Stimulated activated effector memory CD8-positive, alpha-beta T cell treated with anti-CD3 and anti-CD28 coated beads, Interleukin-12 subunit alpha, Interleukin-12 subunit beta, amount 100 ng/mL, for 72 hours (primary cell): Measurements from ENCODE around the gene HPSE2.
A peak's percentile ranks its signal among the peaks of the same experiment; 100 is the strongest.

Experiments
- ATAC-seq: fragments of 150-1000 bp; cut with Tn5 transposase; 2 replicates; pipeline ENCODE4 v1.10.0; 2021
- DNase-seq, 2 donors: peaks; one replicate each; pipeline ENCODE4 v3.0.0; 2021 to 2022; ENCODE audit warnings: low spot score in 2 of 2
- H3K27ac Mint-ChIP-seq: one replicate; pipeline ENCODE4 v1.8.0; 2022; ENCODE audit warnings: mild to moderate bottlenecking, mixed read lengths
- H3K36me3 Mint-ChIP-seq: one replicate; pipeline ENCODE4 v1.8.0; 2022; ENCODE audit warnings: mild to moderate bottlenecking, mixed read lengths
- H3K4me1 Mint-ChIP-seq: one replicate; pipeline ENCODE4 v1.8.0; 2022; ENCODE audit warnings: mixed read lengths
- H3K4me3 Mint-ChIP-seq: one replicate; pipeline ENCODE4 v1.8.0; 2022; ENCODE audit warnings: mild to moderate bottlenecking, mixed read lengths
- H3K9me3 Mint-ChIP-seq: one replicate; pipeline ENCODE4 v1.8.0; 2022; ENCODE audit warnings: mixed read lengths

HPSE2 gene

GRCh38 chr10:98417973-98418664 lies 817.5 kb downstream of the HPSE2 start:
- no peaks in the 10 kb centered on the region for H3K9me3 Mint-ChIP-seq

DNA sequence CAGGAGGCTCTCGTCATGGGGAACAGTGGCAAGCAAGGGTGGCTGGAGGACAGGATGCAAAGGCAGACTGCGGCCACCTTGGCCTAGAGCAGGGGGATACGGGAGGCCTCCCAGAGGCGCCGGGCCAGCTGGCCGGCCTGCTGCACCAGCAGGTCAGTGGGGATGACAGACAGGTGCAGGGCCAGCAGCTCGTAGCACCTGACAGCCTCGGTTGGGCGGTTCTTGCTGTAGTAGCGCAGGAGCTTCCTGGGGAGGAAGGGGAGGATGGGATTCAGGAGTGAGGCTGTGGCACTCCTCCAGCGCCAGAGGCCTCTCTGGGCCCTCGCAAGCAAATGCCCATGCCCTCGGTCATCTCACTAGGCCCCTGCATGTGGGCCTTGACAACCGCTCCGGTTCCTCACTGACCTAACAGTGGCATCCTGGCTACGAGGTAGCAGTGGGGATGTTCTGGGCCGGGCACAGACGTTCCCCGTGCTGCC lies 818.1 kb downstream of the HPSE2 start:
- DNase-seq (no peak), ATAC-seq (no peak)
- Mint-ChIP-seq H3K9me3 (no peaks in the 10 kb centered on the region), H3K27ac (peak overlapping the region; percentile 84), H3K4me3 (no peak overlapping the region), H3K36me3 (peaks cover 28% of the 10 kb centered on the region), H3K4me1 (peaks cover 18% of the 10 kb centered on the region)

More at GRCh38 chr10:98417973-98418664, 817.5 kb downstream of the HPSE2 start:
- H3K4me1 Mint-ChIP-seq: peaks cover 18% of the 10 kb centered on the region
- no peak for DNase-seq
- no peak overlapping the region for H3K4me3 Mint-ChIP-seq
- ATAC-seq: no peak
- H3K36me3 Mint-ChIP-seq: peaks cover 34% of the 10 kb centered on the region
- H3K27ac Mint-ChIP-seq: peak overlapping the region; percentile 56

DNA sequence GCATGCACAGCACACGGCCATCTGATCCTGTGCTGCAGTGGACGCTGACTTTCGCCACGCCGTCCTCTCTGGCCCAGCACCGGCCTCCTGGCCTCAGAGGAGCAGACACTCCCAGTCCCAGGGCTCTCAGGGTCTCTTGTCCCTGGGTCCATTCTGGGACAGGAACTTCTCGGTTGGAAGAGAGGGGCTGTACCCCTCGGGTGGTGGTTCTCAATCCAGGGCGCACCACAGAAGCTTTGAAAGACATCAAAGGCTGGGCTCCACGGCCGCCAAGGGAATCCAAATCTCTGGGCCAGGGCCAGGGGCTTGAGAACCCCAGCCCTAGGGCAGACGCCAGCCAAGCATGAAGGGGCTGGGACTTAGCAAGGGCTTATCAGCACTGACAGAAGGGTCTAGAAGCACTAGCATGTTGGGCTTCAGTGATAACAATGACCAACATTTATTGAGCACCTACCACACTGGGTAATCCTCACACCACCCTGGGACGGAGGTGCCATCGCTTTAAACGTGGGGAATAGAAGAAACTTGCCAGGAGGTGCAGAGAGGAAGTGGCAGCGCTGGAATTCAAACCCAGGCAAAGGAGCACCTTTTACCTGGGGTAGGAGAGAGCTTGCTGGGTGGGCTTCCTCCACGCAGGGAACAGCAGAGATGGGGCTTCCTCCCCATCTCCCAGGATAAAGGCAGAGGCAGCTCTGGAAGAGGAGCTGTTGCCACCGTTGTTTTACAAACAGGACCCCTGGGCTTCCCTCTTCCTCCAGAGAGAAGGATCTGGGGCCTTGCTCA lies 818.9 kb downstream of the HPSE2 start:
- ATAC-seq: no peak
- H3K27ac Mint-ChIP-seq: peak overlapping the region; percentile 84
- no peaks in the 10 kb centered on the region for H3K9me3 Mint-ChIP-seq
- H3K4me1 Mint-ChIP-seq: peaks cover 18% of the 10 kb centered on the region
- H3K36me3 Mint-ChIP-seq: peaks cover 25% of the 10 kb centered on the region
- no peak for DNase-seq
- no peak overlapping the region for H3K4me3 Mint-ChIP-seq

DNA sequence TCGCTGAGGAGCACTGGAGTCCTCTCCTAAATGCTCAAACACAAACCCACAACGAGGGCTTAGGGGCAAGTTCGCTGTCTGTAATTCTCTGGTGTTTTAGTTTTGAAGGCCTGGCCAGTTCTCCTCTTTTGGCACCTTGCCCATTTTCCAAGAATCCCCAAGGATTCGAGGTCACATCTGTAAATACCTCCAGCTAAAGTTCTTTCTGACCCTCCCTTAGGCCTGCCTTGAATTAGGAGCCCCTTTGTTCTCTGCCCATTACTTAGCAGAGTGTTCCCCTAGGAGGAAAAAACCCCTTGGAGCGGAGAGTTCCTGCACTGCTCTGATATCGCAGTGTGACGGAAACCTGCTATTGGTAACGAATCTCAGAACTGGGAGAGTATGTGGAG lies 819.9 kb downstream of the HPSE2 start:
- Mint-ChIP-seq H3K27ac (peak overlapping the region; percentile 98), H3K4me3 (no peak overlapping the region)

DNA sequence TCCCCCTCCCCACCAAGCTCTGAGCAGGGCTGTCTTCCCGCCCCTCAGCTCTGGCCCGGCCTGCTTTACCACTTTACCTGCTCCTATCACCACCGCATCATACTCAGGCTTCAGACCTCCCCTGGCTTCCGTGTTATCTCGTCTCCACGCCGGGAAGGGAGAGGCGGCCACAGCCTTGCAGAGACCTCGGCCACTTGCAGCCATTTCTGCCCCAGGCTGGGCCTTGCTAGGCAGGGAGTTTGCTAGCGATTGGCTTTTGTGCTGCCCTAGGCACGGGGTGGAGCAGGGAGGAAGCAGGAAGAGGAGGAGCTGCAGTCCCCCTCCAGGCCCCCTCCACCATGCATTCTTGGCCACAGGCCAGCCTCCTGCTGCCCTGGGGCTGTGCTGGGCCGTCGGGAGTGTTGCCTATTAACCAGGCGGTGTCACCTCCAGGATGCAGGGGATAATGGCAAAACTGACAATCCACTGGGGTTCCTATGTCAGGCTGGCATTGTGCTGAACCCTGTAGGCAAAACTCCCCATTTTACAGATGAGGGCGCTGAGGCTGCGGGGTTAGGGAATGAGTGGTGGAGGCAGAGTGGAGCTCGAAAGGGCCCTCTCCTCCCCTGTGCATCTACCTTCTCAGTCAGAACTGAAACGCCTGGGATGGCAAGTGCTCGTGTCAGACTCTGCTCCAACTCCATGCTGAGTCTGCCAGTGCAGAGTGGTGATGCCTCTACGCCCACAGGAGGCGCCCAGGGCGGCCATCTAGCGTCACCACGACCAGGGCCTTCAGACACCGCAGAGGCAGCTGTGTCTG lies 820.5 kb downstream of the HPSE2 start, which contains the start of gene PYROXD2:
Gene PYROXD2, minus strand, starts transcription at position 251 of the 799 bp plus-strand sequence. Its CDS starts 47 bp downstream, at position 204.
- Mint-ChIP-seq H3K4me3 (peak within 1 kb of the TSS; percentile 84), H3K36me3 (peaks cover 17% of the 10 kb centered on the region), H3K9me3 (no peaks in the 10 kb centered on the region), H3K27ac (peak within 1 kb of the TSS; percentile 98), H3K4me1 (peaks cover 18% of the 10 kb centered on the region)
- ATAC-seq: peak; percentile 87
- peak; percentile 24 to 72 for DNase-seq

More for the DNA sequence above, 819.9 kb downstream of the HPSE2 start:
- no peak for ATAC-seq
- Mint-ChIP-seq H3K4me1 (peaks cover 18% of the 10 kb centered on the region), H3K36me3 (peaks cover 17% of the 10 kb centered on the region), H3K9me3 (no peaks in the 10 kb centered on the region)
- no peak for DNase-seq

DNA sequence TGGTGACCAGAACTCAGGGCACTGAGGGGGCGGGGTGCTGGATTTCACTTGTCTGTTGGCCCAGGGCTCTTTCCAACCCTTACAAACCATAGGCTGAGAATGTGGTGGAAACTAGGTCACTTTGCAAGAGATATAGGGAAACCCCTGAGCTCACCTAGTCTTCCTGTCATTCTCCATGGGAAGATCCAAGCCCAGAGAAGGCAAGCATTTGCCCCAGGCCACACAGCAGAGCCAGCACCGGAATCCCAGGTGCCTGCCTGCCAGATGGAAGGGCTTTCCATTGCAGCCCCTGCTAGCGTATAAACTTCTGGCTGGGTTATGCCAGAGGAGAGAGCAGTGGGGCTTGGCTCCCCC lies 821.1 kb downstream of the HPSE2 start:
- peaks cover 13% of the 10 kb centered on the region for H3K36me3 Mint-ChIP-seq
- peak overlapping the region; percentile 84 for H3K4me3 Mint-ChIP-seq
- DNase-seq: no peak

GRCh38 chr10:98411768-98412167 lies 823.9 kb downstream of the HPSE2 start:
- ATAC-seq (no peak), DNase-seq (no peak)
- peak overlapping the region; percentile 29 for H3K27ac Mint-ChIP-seq
- peaks cover 6% of the 10 kb centered on the region for H3K36me3 Mint-ChIP-seq
- no peak overlapping the region for H3K4me3 Mint-ChIP-seq
- no peaks in the 10 kb centered on the region for H3K9me3 Mint-ChIP-seq
- H3K4me1 Mint-ChIP-seq: peaks cover 18% of the 10 kb centered on the region

More for the DNA sequence above, 821.1 kb downstream of the HPSE2 start:
- peaks cover 18% of the 10 kb centered on the region for H3K4me1 Mint-ChIP-seq
- peak overlapping the region; percentile 98 for H3K27ac Mint-ChIP-seq
- H3K9me3 Mint-ChIP-seq: no peaks in the 10 kb centered on the region
- ATAC-seq: peak; percentile 16

DNA sequence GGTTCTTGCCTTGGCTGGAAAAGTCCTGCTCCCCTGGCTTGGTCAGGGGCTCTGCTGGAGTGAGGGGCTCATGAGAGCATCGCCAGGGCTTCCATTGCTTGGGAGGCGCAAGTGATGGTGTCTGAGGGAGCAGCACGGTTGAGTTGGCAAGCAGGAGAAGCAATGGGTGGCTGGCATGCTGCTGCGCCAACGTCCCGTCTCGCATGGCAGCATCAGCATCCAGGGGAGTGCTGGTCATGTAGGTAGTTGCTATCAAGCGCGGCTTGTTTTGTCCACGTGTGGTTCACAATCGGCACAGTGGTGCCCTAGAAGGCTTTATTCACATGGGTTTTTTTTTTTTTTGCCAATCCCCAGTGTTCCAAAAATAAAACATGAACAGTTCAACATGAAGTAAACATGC lies 824.5 kb downstream of the HPSE2 start:
- no peak for DNase-seq
- peak overlapping the region; percentile 29 for H3K27ac Mint-ChIP-seq
- peaks cover 6% of the 10 kb centered on the region for H3K36me3 Mint-ChIP-seq
- no peak for ATAC-seq
- no peaks in the 10 kb centered on the region for H3K9me3 Mint-ChIP-seq
- peaks cover 18% of the 10 kb centered on the region for H3K4me1 Mint-ChIP-seq
- no peak overlapping the region for H3K4me3 Mint-ChIP-seq

DNA sequence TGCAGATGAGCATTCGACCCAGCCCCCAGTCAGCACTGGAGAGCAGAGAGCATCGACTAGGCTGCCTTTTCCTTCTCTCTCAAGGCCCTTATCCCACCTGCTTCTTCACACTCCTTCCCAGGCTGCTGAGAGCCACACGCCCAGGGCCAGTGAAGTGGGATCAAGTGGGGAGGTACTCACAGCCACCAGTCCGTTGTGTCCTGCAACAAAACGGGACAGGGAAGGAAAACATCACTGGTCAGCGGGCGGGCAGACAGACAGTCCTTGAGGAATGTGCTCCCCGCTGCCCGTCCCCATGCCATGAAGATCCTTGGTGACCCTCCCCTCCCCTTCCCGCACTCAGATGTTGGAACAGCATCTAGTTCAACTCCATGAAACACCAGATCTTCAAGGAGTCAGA lies 824.9 kb downstream of the HPSE2 start:
- ATAC-seq: no peak
- no peaks in the 10 kb centered on the region for H3K9me3 Mint-ChIP-seq
- no peak overlapping the region for H3K4me3 Mint-ChIP-seq
- H3K27ac Mint-ChIP-seq: peak overlapping the region; percentile 29
- no peak for DNase-seq
- H3K36me3 Mint-ChIP-seq: peaks cover 6% of the 10 kb centered on the region
- peaks cover 18% of the 10 kb centered on the region for H3K4me1 Mint-ChIP-seq

DNA sequence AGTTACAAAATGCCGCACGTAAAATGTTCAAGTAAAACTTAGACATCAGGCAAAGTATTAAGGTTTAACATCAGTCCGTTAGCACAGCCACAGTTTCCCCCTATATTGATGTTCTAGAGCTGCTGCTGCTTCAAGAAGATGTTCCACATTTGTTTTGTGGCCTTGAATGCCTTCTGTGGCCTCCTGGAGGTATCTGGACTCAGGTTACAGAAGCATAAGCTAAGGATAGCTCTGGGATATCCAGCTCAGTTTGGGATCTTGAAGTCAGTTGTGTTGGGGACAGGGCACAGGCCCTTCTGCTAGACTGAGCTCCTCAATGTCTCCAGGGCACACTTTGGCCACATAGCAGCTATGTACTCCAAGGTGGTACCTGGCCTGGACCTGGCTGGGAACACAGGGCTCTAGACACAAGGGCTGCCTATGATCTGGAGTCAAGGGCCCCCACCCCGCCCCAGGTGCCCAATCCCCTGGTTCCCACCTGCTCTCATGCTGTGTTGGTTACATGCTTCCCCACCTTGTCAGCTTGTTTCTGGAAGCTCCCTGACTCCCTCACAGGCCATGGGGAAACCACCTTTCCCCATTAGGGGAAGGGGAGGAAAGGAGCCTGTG lies 825.4 kb downstream of the HPSE2 start:
- peaks cover 6% of the 10 kb centered on the region for H3K36me3 Mint-ChIP-seq

GRCh38 chr10:98408799-98409198 lies 826.9 kb downstream of the HPSE2 start:
- H3K27ac Mint-ChIP-seq: no peak overlapping the region
- no peaks in the 10 kb centered on the region for H3K9me3 Mint-ChIP-seq
- ATAC-seq (peak; percentile 73), DNase-seq (no peak)
- H3K36me3 Mint-ChIP-seq: no peaks in the 10 kb centered on the region
- H3K4me1 Mint-ChIP-seq: peaks cover 15% of the 10 kb centered on the region
- H3K4me3 Mint-ChIP-seq: no peak overlapping the region

More for the DNA sequence above, 825.4 kb downstream of the HPSE2 start:
- H3K4me3 Mint-ChIP-seq: no peak overlapping the region
- no peak overlapping the region for H3K27ac Mint-ChIP-seq
- no peaks in the 10 kb centered on the region for H3K9me3 Mint-ChIP-seq
- ATAC-seq (no peak), DNase-seq (no peak)
- peaks cover 13% of the 10 kb centered on the region for H3K4me1 Mint-ChIP-seq

- no peaks in the 10 kb centered on the region for H3K36me3 Mint-ChIP-seq
- ATAC-seq: no peak
- no peak overlapping the region for H3K4me3 Mint-ChIP-seq
Measured at GRCh38 chr10:98407744-98408241, 827.9 kb downstream of the HPSE2 start.

More at GRCh38 chr10:98407744-98408241, 827.9 kb downstream of the HPSE2 start:
- H3K27ac Mint-ChIP-seq: peak overlapping the region; percentile 40
- DNase-seq: no peak
- peaks cover 21% of the 10 kb centered on the region for H3K4me1 Mint-ChIP-seq
- no peaks in the 10 kb centered on the region for H3K9me3 Mint-ChIP-seq
